ENCODE results near the gene STK36. TPM values are rescaled to one million over a fixed set of nuclear protein-coding genes. Genes with fewer than 3 reads are reported as not detected.

Gene STK36
- total RNA-seq, 1 experiment from 2014 or later: 38.7 TPM

DNA sequence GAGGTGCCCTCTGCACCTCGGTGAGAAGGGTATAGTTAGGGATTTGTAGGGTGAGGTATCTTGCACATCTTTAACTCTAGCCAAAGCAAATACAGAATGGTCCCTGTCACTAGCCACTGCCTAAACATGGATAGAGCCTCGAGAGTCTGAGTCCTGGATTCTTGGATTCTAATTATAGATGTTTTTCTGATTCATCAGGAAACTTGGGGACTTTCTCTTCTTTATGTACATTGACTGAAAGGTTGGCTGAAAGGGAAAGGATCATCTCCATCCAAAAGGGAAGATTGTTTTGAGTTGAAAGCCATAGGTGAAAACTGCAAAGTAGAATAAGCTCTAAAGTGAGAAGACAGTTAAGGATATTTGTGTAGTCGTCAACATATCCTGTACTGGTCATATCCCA lies 8.2 kb downstream of the STK36 start:
- no peak overlapping the region for H3K27ac ChIP-seq (ENCODE audit: insufficient read length, low read depth, low read length)
- no peaks in the 10 kb centered on the region for H4K20me1 ChIP-seq (ENCODE audit: control insufficient read depth, insufficient read depth, insufficient read length)
- no peak overlapping the region for H3K9ac ChIP-seq (ENCODE audit: extremely low read depth, insufficient read length, low read length)
- H4K5ac ChIP-seq (ENCODE audit: insufficient read length, low read depth, low read length): no peak overlapping the region
- H3K4me1 ChIP-seq (ENCODE audit: insufficient read depth, low read length): no peaks in the 10 kb centered on the region
- H3K27me3 ChIP-seq (ENCODE audit: insufficient read depth, low read length): no peaks in the 10 kb centered on the region
- H3T11ph ChIP-seq (ENCODE audit: low read length): no peak overlapping the region
- no peak overlapping the region for H3K23ac ChIP-seq (ENCODE audit: insufficient read length, low read depth, low read length)
- H3K4me2 ChIP-seq (ENCODE audit: insufficient read depth, insufficient read length, low read length): no peak overlapping the region
- TF ChIP-seq, protein P1, sequence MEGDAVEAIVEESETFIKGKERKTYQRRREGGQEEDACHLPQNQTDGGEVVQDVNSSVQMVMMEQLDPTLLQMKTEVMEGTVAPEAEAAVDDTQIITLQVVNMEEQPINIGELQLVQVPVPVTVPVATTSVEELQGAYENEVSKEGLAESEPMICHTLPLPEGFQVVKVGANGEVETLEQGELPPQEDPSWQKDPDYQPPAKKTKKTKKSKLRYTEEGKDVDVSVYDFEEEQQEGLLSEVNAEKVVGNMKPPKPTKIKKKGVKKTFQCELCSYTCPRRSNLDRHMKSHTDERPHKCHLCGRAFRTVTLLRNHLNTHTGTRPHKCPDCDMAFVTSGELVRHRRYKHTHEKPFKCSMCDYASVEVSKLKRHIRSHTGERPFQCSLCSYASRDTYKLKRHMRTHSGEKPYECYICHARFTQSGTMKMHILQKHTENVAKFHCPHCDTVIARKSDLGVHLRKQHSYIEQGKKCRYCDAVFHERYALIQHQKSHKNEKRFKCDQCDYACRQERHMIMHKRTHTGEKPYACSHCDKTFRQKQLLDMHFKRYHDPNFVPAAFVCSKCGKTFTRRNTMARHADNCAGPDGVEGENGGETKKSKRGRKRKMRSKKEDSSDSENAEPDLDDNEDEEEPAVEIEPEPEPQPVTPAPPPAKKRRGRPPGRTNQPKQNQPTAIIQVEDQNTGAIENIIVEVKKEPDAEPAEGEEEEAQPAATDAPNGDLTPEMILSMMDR (conservative IDR thresholded peaks at IDR 0.05): no peak
- no peak overlapping the region for H2BK12ac ChIP-seq (ENCODE audit: insufficient read length, low read depth, low read length)
- no peak overlapping the region for H2AK5ac ChIP-seq (ENCODE audit: insufficient read length, low read length)
- no peaks in the 10 kb centered on the region for H3K23me2 ChIP-seq (ENCODE audit: insufficient read length, low read depth, low read length, poor library complexity, severe bottlenecking)
- H2BK20ac ChIP-seq (ENCODE audit: low read depth, low read length, poor library complexity, severe bottlenecking): no peak overlapping the region
- Mint-ChIP-seq H3K36me3 (ENCODE audit: insufficient read depth in 1 of 3, low read depth in 3 of 3) (peaks cover 6 to 48% (median 27%) of the 10 kb centered on the region in 3 experiments; a peak in 6 of 7 replicates), H3K27ac (no peak overlapping the region), H3K27me3 (ENCODE audit: low read depth) (no peaks in the 10 kb centered on the region), H3K4me3 (no peak overlapping the region), H3K4me1 (no peaks in the 10 kb centered on the region), H3K9me3 (no peaks in the 10 kb centered on the region)
- H2BK15ac ChIP-seq (ENCODE audit: low read depth, low read length): no peak overlapping the region
- no peak overlapping the region for H3K18ac ChIP-seq (ENCODE audit: insufficient read length, low read depth, low read length)
- H3K79me2 ChIP-seq (ENCODE audit: insufficient read depth, low read length): no peaks in the 10 kb centered on the region
- H3K9me3 ChIP-seq (ENCODE audit: control insufficient read depth, low read depth, low read length): no peaks in the 10 kb centered on the region
- no CpG with 5 or more reads among the region's 3 CpGs for WGBS (ENCODE audit: extremely low coverage, insufficient read length, low lambda C conversion rate)
- H4K91ac ChIP-seq (ENCODE audit: insufficient read length, low read depth, low read length): no peak overlapping the region
- H3K4ac ChIP-seq (ENCODE audit: low read depth, low read length): no peak overlapping the region
- no peaks in the 10 kb centered on the region for H3K79me1 ChIP-seq (ENCODE audit: insufficient read depth, low read depth, low read length, poor library complexity, severe bottlenecking)
- H2AFZ ChIP-seq (ENCODE audit: low read length): no peak overlapping the region
- no peak overlapping the region for H2BK120ac ChIP-seq (ENCODE audit: low read depth, low read length, poor library complexity, severe bottlenecking)
- no peak overlapping the region for H2BK5ac ChIP-seq (ENCODE audit: insufficient read length, low read length)
- no peak for DNase-seq
- H4K8ac ChIP-seq (replicated peaks; ENCODE audit: insufficient read length, low read depth, low read length): no peak overlapping the region
- no peak overlapping the region for H3K56ac ChIP-seq (ENCODE audit: insufficient read length, low read depth, low read length)
- no peak overlapping the region for H3K14ac ChIP-seq (ENCODE audit: insufficient read depth, low read length)

Data from H9 (cell line).